Measurements from ENCODE around the gene DSCAML1. TPM values are rescaled to one million over a fixed set of nuclear protein-coding genes. Genes with fewer than 3 reads are reported as not detected.

DSCAML1 gene
- total RNA-seq, 1 experiment from 2014 or later: 0.15 TPM

DNA sequence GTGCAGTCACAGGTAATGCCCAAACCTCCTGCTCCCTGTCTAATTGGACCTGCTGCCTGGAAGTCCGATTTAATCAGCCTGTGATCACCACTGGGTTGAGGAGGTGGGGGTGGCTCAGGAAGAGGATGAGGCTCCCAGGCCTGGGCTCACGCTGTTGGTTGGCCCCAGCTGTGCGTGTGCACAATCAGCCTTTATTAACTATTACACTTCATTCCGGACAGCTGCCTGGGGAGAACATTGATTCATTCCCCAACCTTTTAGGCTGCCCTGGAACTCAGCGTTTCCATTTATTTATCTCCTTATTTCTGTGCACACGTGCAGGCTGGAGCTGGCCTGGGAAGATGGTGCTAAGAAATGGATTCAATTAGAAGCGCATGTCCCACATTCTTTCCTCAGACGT is 123.4 kb downstream of the DSCAML1 start:
- Mint-ChIP-seq H3K27ac (no peak overlapping the region; a peak in 1 of 7 replicates), H3K36me3 (ENCODE audit: insufficient read depth in 1 of 3, low read depth in 3 of 3) (no peaks in the 10 kb centered on the region; a peak in 1 of 7 replicates), H3K9me3 (no peaks in the 10 kb centered on the region; a peak in 2 of 5 replicates), H3K4me1 (peaks cover 44 to 50% of the 10 kb centered on the region in 2 experiments), H3K27me3 (ENCODE audit: low read depth) (peaks cover 71% of the 10 kb centered on the region), H3K4me3 (no peak overlapping the region)
- Histone ChIP-seq H3K23ac (ENCODE audit: insufficient read length, low read depth, low read length) (no peak overlapping the region), H2AK5ac (ENCODE audit: insufficient read length, low read length) (no peak overlapping the region), H3K18ac (ENCODE audit: insufficient read length, low read depth, low read length) (no peak overlapping the region), H3K4me1 (ENCODE audit: insufficient read depth, low read length) (peaks cover 8% of the 10 kb centered on the region; the same call in 1 of the 2 replicates), H3T11ph (ENCODE audit: low read length) (no peak overlapping the region), H2BK20ac (ENCODE audit: low read depth, low read length, poor library complexity, severe bottlenecking) (no peak overlapping the region), H3K9ac (ENCODE audit: extremely low read depth, insufficient read length, low read length) (no peak overlapping the region), H2AFZ (ENCODE audit: low read length) (no peak overlapping the region), H4K8ac (replicated peaks; ENCODE audit: insufficient read length, low read depth, low read length) (no peak overlapping the region), H3K4me2 (ENCODE audit: insufficient read depth, insufficient read length, low read length) (no peak overlapping the region), H3K27ac (ENCODE audit: insufficient read length, low read depth, low read length) (no peak overlapping the region), H4K20me1 (ENCODE audit: control insufficient read depth, insufficient read depth, insufficient read length) (no peaks in the 10 kb centered on the region), H3K79me2 (ENCODE audit: insufficient read depth, low read length) (no peaks in the 10 kb centered on the region), H3K23me2 (ENCODE audit: insufficient read length, low read depth, low read length, poor library complexity, severe bottlenecking) (no peaks in the 10 kb centered on the region), H3K9me3 (ENCODE audit: control insufficient read depth, low read depth, low read length) (no peaks in the 10 kb centered on the region), H3K56ac (ENCODE audit: insufficient read length, low read depth, low read length) (no peak overlapping the region), H4K91ac (ENCODE audit: insufficient read length, low read depth, low read length) (no peak overlapping the region), H2BK120ac (ENCODE audit: low read depth, low read length, poor library complexity, severe bottlenecking) (no peak overlapping the region), H3K79me1 (ENCODE audit: insufficient read depth, low read depth, low read length, poor library complexity, severe bottlenecking) (no peaks in the 10 kb centered on the region), H2BK15ac (ENCODE audit: low read depth, low read length) (no peak overlapping the region), H2BK12ac (ENCODE audit: insufficient read length, low read depth, low read length) (no peak overlapping the region), H2BK5ac (ENCODE audit: insufficient read length, low read length) (no peak overlapping the region), H4K5ac (ENCODE audit: insufficient read length, low read depth, low read length) (no peak overlapping the region), H3K4ac (ENCODE audit: low read depth, low read length) (no peak overlapping the region), H3K14ac (ENCODE audit: insufficient read depth, low read length) (no peak overlapping the region), H3K27me3 (ENCODE audit: insufficient read depth, low read length) (no peaks in the 10 kb centered on the region)
- TF ChIP-seq, protein P1, sequence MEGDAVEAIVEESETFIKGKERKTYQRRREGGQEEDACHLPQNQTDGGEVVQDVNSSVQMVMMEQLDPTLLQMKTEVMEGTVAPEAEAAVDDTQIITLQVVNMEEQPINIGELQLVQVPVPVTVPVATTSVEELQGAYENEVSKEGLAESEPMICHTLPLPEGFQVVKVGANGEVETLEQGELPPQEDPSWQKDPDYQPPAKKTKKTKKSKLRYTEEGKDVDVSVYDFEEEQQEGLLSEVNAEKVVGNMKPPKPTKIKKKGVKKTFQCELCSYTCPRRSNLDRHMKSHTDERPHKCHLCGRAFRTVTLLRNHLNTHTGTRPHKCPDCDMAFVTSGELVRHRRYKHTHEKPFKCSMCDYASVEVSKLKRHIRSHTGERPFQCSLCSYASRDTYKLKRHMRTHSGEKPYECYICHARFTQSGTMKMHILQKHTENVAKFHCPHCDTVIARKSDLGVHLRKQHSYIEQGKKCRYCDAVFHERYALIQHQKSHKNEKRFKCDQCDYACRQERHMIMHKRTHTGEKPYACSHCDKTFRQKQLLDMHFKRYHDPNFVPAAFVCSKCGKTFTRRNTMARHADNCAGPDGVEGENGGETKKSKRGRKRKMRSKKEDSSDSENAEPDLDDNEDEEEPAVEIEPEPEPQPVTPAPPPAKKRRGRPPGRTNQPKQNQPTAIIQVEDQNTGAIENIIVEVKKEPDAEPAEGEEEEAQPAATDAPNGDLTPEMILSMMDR (conservative IDR thresholded peaks at IDR 0.05): no peak
- no CpG with 5 or more reads among the region's 8 CpGs for WGBS (ENCODE audit: extremely low coverage, insufficient read length, low lambda C conversion rate)
- DNase-seq: no peak

All from H9 (cell line).